ENCODE results near the gene TOMM22.

The TOMM22 gene

DNA sequence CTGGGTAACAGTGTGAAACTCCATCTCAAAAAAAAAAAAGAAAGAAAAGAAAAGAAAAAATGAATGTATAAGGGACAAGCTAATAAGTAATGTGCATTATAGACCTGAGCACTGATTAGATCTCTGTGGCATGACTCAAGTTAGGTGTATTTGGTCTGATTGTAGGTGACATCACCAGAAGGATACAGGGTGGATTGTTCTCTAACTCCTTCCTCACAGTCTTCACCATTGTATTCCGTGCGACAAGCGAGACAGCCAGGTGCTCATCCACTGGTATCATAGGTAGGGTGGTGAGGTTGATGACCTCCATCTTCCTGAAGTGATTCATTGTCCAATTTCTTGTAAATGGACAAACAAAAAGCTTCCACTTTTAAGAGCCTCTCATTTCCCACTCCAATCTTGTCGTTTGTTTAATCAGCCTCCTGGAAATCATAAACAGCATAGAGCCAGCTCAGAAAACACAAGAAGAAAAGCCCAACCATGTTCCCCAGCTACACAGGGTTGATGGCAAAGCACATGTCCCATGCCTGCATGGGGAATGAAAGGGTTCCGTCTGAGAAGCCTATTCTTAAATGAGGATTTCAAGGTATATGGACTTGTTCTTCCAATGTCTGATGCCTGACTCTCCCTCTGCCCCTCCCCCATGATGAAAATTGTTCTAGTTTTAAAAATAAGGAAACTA, 31.8 kb upstream of the TOMM22 start:
- TF ChIP-seq, protein P1, sequence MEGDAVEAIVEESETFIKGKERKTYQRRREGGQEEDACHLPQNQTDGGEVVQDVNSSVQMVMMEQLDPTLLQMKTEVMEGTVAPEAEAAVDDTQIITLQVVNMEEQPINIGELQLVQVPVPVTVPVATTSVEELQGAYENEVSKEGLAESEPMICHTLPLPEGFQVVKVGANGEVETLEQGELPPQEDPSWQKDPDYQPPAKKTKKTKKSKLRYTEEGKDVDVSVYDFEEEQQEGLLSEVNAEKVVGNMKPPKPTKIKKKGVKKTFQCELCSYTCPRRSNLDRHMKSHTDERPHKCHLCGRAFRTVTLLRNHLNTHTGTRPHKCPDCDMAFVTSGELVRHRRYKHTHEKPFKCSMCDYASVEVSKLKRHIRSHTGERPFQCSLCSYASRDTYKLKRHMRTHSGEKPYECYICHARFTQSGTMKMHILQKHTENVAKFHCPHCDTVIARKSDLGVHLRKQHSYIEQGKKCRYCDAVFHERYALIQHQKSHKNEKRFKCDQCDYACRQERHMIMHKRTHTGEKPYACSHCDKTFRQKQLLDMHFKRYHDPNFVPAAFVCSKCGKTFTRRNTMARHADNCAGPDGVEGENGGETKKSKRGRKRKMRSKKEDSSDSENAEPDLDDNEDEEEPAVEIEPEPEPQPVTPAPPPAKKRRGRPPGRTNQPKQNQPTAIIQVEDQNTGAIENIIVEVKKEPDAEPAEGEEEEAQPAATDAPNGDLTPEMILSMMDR (IDR thresholded peaks at IDR 0.05; ENCODE audit: control insufficient read depth, extremely low read depth, insufficient read depth): no peak
- H3K4me3 ChIP-seq (ENCODE audit: low read depth, low read length): no peak overlapping the region
- DNase-seq (ENCODE audit: low read depth): no peak

- TF ChIP-seq, protein P1 (IDR thresholded peaks at IDR 0.05; ENCODE audit: control insufficient read depth, extremely low read depth, insufficient read depth): no peak
- no peak overlapping the region for H3K4me3 ChIP-seq (ENCODE audit: low read depth, low read length)
- no peak for DNase-seq (ENCODE audit: low read depth)
These were observed 28.9 kb upstream of the TOMM22 start for GRCh38 chr22:38652859-38653258.

- no peak for DNase-seq (ENCODE audit: low read depth)
- TF ChIP-seq, protein P1 (IDR thresholded peaks at IDR 0.05; ENCODE audit: control insufficient read depth, extremely low read depth, insufficient read depth): no peak
- no peak overlapping the region for H3K4me3 ChIP-seq (ENCODE audit: low read depth, low read length)
These were observed 28.0 kb upstream of the TOMM22 start for GRCh38 chr22:38653741-38654140.

DNA sequence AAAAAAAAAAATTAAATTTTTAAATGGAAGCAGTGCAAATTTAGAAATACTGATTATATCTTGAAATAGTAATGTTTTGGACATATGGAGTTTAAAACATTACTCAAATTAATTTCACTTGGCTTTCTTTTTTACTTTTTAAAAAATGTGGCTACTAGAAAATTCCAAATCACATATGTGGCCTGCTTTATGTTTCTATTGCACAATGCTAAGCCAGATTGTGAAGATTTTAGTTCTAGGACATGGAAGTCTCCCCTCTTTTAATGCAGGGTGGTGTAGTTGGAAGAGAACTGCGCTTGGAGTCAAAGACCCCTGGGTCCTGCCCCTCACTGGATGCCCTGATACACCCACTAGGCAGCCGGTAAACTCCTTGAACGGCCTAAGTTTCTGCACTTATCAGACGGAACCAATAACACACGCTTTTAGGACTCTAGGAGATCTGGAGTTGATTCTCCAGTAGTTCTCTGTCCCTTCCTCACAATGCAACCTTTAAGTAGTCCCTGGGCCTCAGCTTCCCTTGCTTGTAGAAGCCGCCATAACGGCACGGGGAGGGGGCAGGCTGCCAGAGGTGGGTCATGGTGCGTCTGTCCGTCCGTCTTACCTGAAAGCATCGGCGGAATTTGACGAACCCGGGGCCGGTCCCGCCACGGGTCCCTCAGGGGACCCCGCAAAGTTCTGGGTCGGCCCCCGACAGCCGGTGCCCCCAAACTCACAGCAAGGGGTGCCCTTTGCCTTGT, 26.1 kb upstream of the TOMM22 start:
- TF ChIP-seq, protein P1 (IDR thresholded peaks at IDR 0.05; ENCODE audit: control insufficient read depth, extremely low read depth, insufficient read depth): no peak
- no peak for DNase-seq (ENCODE audit: low read depth)

DNA sequence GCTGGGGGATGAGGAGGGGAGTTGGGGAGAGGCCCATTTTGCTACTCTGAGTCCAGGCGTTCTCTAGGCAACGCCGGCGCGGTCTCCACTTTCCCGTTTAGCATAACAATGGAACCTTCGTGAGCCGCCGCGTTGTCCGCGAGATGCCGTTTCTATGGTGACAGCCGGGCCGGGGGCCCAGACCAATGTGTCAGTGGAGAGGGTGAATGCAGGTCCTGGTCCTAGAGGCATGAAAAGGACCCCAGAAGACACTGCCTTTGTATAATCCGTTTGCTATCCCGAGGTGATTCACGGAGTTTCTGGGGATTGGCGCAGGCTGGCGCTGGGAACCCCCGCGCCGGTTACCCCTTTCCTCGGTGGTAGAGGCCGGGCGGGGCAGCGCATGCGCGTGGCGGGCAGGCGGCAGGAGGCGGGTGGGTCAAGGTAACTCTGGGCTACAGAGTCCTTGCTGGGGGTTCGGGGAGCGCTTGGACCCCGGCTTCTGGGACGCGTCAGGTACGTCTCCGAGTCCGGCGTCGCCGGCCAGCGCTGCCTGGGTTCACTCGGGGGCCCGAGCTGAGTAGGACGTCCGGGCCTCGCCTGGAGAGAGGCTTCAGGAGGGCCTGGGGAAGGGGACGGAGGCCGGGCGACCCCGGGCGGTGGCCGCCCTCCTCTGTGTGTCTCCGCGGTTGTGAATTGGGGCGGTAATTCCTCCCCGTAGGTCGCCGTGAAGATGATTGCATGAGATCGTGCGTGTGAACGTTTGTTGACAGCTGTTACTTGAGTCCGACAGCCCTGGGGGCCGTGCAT, 25.3 kb upstream of the TOMM22 start, which contains the start of the genes CBY1 and FAM227A:
Gene CBY1, plus strand, starts transcription at position 383 of the 789 bp plus-strand sequence. CDS start 11,417 bp downstream, outside the sequence.
Gene FAM227A, minus strand, starts transcription at position 137 of the 789 bp plus-strand sequence. CDS start 6,224 bp downstream, outside the sequence.
- TF ChIP-seq, protein P1 (IDR thresholded peaks at IDR 0.05; ENCODE audit: control insufficient read depth, extremely low read depth, insufficient read depth): no peak
- H3K4me3 ChIP-seq (ENCODE audit: low read depth, low read length): peak within 1 kb of the TSS; percentile 97
- peak; percentile 52 for DNase-seq (ENCODE audit: low read depth)

More for the DNA sequence above, 26.1 kb upstream of the TOMM22 start:
- H3K4me3 ChIP-seq (ENCODE audit: low read depth, low read length): peak overlapping the region; percentile 97

DNA sequence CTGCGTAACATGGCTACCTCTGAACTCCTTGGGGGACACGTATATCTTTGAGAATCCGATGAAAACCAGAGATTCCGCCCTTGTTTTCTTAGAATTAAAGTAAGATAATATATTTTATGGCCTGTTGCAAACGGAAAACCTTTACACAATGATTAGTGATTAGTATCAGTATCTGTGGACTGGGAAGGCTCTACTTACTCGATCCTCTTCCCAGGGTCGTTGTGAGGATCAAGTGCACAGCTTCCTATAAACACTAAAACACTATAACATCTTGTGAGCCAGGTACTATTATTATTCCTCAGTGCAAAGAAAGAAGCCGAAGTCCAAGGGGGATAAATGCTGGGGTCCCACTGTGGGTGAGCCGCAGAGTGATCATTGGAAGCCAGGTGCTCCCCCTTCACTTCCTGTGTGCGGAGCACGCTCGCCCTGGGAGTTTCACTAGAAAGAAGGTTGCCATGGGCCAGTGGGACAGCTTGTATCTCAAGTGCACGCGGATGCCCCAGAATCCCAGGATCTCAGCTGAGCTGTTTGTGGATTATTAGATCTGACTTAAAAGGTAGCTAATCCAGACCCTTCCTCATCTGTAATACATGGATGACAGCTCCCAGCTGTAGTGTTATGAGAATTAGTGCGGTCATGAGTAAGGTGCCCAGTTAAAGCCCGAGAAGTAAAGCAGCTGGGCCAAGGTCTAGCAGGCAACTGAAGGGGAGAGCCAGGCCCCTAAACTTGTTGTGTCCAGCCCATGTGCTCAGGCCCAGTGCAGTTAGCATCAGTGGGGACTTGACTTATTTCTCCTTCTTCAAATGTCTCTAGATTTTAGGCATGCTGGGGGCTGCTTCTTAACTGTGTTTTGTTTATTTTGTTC, 24.5 kb upstream of the TOMM22 start:
- DNase-seq (ENCODE audit: low read depth): no peak
- TF ChIP-seq, protein P1 (IDR thresholded peaks at IDR 0.05; ENCODE audit: control insufficient read depth, extremely low read depth, insufficient read depth): no peak
- peak overlapping the region; percentile 97 for H3K4me3 ChIP-seq (ENCODE audit: low read depth, low read length)
